Gastrocnemius medialis (tissue), 4 donors: ENCODE measurements around the gene FKBP8.

Experiments
- POLR2A ChIP-seq, 2 donors: fragments of 450-650 bp; IDR thresholded peaks; one replicate each; pipeline ENCODE4 v1.6.1; 2017; ENCODE audit warnings: antibody characterized with exemption in 2 of 2, mild to moderate bottlenecking in 2 of 2, moderate library complexity in 2 of 2
- TF ChIP-seq, protein P1 (sequence below), 5 experiments: fragments of 450-650 bp in 3 of 5; fragments of 200-600 bp in 2 of 5; sonication (generic) in 2 of 5; IDR thresholded peaks in 4 of 5; conservative IDR thresholded peaks in 1 of 5; 1 replicate in 4 of 5; 2 replicates in 1 of 5; pipeline ENCODE4 v1.5.1; 2016 to 2019; ENCODE audit warnings: antibody characterized with exemption in 5 of 5, mild to moderate bottlenecking in 3 of 5, moderate library complexity in 3 of 5

DNA sequence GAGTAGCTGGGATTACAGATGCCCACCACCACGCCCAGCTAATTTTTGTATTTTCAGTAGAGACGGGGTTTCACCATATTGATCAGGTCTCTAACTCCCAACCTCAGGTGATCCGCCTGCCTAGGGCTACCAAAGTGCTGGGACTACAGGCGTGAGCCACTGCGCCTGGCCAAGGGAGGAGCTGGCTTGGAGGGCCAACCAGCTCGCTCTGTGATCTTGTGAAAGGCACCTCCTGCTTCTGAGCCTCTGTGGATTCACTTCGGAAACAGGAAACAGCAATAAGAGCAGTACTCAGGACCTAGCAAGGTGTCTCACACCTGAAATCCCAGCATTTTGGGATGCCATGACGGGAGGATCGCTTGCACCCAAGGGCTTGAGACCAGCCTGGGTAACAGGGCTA, 19.5 kb downstream of the FKBP8 start:
- no peak for TF ChIP-seq POLR2A (IDR thresholded peaks at IDR 0.05)
- TF ChIP-seq, protein P1, sequence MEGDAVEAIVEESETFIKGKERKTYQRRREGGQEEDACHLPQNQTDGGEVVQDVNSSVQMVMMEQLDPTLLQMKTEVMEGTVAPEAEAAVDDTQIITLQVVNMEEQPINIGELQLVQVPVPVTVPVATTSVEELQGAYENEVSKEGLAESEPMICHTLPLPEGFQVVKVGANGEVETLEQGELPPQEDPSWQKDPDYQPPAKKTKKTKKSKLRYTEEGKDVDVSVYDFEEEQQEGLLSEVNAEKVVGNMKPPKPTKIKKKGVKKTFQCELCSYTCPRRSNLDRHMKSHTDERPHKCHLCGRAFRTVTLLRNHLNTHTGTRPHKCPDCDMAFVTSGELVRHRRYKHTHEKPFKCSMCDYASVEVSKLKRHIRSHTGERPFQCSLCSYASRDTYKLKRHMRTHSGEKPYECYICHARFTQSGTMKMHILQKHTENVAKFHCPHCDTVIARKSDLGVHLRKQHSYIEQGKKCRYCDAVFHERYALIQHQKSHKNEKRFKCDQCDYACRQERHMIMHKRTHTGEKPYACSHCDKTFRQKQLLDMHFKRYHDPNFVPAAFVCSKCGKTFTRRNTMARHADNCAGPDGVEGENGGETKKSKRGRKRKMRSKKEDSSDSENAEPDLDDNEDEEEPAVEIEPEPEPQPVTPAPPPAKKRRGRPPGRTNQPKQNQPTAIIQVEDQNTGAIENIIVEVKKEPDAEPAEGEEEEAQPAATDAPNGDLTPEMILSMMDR (IDR thresholded peaks at IDR 0.05 in 4 of 5, conservative IDR thresholded peaks at IDR 0.05 in 1 of 5), result no peak
